ENCODE results near the gene MPZ. TPM values are rescaled to one million over a fixed set of nuclear protein-coding genes. Genes with fewer than 3 reads are reported as not detected.

MPZ gene
- total RNA-seq, 1 donor from 2014 or later: 3.8 TPM

- intact Hi-C loops (cut with micrococcal nuclease): loop anchor here (10.0 kb wide), 1 partner anchor 81 kb away; the partner anchor contains the start of genes APOA2 and TOMM40L
- ATAC-seq (peak; percentile 95), DNase-seq (peak; percentile 83)
Observed at GRCh38 chr1:161305867-161306519, 3.8 kb downstream of the MPZ start.

DNA sequence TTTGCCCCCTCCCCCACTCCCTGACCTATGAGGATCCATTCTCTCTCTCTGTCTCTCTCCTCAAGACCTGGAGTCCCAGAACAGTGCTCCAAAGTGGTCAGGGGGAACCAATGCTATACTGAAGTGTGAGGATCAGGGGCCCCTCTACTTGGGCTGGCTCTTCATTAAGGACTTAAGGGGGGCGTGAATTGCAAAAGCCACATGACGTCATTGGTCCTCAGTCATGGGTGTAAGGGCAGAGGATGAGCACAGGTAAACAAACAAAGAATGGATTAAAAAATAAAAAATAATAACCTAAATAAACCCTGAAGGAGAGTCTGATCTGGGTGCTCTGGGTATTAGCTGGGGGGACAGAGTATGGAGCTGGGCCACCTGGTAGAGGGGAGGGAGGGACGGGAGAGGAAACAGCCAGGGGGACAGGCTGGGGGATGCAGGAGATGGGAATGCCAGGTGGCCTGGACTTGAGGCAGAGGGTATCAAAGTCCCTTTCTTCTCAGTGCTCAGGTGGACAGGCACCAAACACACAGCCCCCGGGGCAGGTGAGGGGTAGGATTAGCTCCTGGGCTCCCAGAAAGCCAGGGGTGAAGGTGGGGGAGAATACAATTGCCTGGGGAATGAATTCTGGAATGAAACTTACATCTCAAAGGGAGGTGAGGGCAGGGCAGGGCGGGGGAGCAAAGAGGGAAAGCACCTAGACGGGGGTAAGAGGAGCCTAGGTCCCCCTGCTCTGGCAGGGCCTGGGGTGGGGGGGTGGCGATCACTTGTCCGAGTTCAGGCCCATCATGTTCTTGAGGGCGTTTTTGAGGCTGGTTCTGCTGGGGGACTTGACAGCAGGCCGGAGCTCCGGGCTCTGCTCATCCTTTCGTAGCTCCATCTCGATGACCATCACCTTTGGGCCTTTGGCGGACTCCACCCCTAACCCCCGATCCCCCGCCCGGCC is 4.6 kb downstream of the MPZ start:
- DNase-seq (no peak), ATAC-seq (no peak)
- intact Hi-C loops (cut with micrococcal nuclease): loop anchor here (10.0 kb wide), 1 partner anchor 80 kb away; the partner anchor contains the start of genes APOA2 and TOMM40L

GRCh38 chr1:161300478-161300877 is 9.3 kb downstream of the MPZ start:
- intact Hi-C loops (cut with micrococcal nuclease): loop anchor here (10.0 kb wide), 1 partner anchor 76 kb away; the partner anchor contains the start of genes APOA2 and TOMM40L
- DNase-seq: no peak
- no peak for ATAC-seq

- no peak for ATAC-seq
- intact Hi-C loops (cut with micrococcal nuclease): no loop called here
- no peak for DNase-seq
Observed at GRCh38 chr1:161299347-161299746, 10.4 kb downstream of the MPZ start.

DNA sequence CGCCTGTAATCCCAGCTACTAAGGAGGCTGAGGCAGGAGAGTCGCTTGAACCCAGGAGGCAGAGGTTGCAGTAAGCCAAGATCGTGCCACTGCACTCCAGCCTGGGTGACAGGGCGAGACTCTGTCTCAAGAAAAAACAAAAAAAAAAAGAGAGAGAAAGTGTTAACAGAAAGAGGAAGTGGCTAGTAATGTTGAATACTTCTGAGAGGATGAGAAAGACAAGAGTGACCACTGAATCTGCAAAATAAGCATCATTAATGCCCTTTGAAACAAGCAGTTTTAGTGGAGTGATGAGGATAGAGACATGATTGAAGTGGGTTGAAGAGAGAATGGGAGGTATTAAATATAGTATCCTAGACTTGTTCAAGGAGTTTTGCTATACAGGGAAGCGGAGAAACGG is 11.7 kb downstream of the MPZ start:
- intact Hi-C loops (cut with micrococcal nuclease): no loop called here
- DNase-seq (no peak), ATAC-seq (no peak)

DNA sequence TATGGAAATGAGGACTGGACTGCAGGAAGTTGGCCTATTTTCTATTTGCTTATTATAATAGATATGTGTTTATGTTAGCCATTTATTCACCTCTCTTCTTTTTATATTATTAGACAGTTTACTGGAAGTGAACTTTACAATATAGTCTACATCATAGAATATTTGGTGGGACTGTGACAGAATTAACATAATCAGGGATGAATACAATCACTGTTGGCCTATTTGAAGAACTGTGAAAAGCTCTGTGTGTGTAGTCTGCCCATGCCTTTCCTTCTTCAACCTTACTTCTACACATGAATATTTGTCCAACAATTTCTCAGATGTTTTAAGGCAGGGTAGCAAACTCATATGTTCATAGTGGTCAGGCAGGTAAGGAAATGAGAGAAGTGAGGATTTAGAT is 12.4 kb downstream of the MPZ start:
- DNase-seq (no peak), ATAC-seq (no peak)
- intact Hi-C loops (cut with micrococcal nuclease): no loop called here

DNA sequence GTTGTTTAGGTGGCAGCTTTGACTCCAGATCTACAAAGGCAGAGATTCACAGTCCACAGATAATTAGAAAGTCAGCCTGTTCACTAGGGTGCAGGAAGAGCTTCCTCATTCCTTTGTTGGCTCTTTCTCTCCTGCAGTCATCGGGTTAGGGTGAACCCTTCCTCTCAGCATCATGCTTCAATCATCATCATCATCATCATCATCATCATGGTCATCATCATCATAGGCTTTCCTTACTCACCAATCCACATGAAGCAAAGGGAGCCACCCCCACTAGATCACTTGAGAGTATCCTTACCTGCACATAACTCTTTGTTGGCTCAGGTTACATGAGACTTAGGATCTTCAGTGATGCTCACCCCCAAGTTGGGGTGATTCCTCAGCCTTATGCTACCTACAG is 19.0 kb downstream of the MPZ start:
- intact Hi-C loops (cut with micrococcal nuclease): no loop called here
- DNase-seq (no peak), ATAC-seq (no peak)

GRCh38 chr1:161287482-161288054 is 22.2 kb downstream of the MPZ start:
- intact Hi-C loops (cut with micrococcal nuclease): no loop called here
- ATAC-seq: no peak
- DNase-seq: no peak

GRCh38 chr1:161285521-161285920 is 24.2 kb downstream of the MPZ start:
- ATAC-seq (no peak), DNase-seq (no peak)
- intact Hi-C loops (cut with micrococcal nuclease): no loop called here

DNA sequence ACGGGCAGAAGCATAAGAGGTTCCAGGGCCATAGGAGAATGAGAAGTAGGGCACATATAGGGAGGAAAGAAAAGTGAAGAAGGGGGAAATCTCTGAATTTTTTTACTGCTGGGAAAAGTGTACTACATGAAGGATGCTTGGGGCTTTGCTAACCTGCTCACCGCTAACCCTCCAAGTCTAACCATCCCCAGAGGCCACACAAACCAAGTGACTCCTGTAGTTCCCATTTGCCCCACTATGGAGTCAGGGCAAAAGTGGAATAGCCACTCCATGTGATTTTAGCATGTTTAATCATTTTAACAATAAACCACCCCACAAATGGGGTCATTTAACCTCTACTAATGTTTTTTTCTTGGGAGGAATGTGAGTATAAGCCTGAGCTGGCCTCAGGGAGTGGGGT is 24.7 kb downstream of the MPZ start:
- intact Hi-C loops (cut with micrococcal nuclease): no loop called here
- DNase-seq: no peak
- ATAC-seq: no peak

DNA sequence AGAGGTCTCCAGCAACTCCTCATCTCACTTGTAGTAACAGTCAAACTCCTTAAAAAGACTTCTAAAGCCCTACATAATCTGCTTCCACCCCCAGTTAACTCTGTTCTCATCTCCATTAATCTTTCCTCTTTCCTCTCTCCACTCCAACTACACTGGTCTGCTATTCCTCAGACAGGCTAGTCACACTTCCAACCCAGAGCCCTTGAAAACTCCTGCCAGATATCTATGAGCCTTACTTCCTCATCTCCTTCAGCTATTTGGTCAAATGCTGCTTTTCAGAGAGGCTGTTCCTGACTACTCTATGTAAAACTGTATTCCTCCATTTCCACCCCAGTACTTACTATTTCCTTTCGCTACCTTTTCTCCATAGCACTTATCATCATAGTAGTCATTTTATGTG is 26.8 kb downstream of the MPZ start:
- intact Hi-C loops (cut with micrococcal nuclease): no loop called here
- DNase-seq (no peak), ATAC-seq (no peak)

GRCh38 chr1:161274874-161275273 is 34.9 kb downstream of the MPZ start:
- intact Hi-C loops (cut with micrococcal nuclease): no loop called here
- ATAC-seq (no peak), DNase-seq (no peak)

DNA sequence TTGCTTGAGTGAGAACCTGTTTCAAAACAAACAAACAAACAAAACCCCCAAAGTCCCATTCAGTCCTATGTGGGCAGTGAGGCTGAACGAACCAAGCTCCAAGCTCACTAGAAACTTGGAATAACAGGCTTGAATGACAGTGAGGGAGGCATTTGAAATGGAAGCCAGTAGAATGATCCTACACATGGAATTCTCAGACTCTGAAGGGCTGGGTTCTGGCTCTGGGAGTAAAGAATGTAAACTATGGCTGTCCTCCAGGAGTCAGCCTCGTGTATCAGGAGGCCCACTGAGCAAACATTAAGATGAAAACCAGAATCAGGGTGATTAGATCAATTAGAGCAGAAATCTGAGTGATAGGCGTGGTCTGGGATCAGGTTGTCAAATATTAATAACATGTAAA is 36.4 kb downstream of the MPZ start:
- intact Hi-C loops (cut with micrococcal nuclease): no loop called here
- DNase-seq (no peak), ATAC-seq (no peak)

DNA sequence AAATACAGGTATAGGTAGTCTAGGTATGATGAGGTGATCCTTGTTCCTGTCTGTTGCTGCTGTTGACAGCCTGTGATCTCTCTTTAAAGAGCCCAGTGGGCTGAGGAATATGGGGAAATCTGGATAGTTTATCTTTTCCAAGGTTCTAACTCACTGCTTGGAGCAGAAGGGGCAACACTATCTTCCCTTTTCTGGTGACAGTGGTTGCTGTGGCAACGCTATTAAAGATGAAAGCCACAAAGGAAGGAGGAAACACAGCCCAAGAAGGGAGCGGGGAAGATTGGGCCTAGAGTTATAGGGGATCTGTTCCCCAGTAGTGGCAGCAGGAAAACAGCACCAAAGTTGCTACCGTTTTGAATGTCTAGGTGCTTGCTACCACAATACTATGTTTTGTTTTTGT is 42.4 kb downstream of the MPZ start:
- ATAC-seq (peak; percentile 31), DNase-seq (no peak)
- intact Hi-C loops (cut with micrococcal nuclease): no loop called here

GRCh38 chr1:161266836-161267235 is 42.9 kb downstream of the MPZ start:
- intact Hi-C loops (cut with micrococcal nuclease): no loop called here

GRCh38 chr1:161266202-161266601 is 43.6 kb downstream of the MPZ start:
- ATAC-seq (no peak), DNase-seq (no peak)
- intact Hi-C loops (cut with micrococcal nuclease): no loop called here

More at GRCh38 chr1:161266836-161267235, 42.9 kb downstream of the MPZ start:
- ATAC-seq: no peak
- DNase-seq: no peak

GRCh38 chr1:161265305-161265704 is 44.5 kb downstream of the MPZ start:
- no peak for DNase-seq
- intact Hi-C loops (cut with micrococcal nuclease): no loop called here
- ATAC-seq: no peak

DNA sequence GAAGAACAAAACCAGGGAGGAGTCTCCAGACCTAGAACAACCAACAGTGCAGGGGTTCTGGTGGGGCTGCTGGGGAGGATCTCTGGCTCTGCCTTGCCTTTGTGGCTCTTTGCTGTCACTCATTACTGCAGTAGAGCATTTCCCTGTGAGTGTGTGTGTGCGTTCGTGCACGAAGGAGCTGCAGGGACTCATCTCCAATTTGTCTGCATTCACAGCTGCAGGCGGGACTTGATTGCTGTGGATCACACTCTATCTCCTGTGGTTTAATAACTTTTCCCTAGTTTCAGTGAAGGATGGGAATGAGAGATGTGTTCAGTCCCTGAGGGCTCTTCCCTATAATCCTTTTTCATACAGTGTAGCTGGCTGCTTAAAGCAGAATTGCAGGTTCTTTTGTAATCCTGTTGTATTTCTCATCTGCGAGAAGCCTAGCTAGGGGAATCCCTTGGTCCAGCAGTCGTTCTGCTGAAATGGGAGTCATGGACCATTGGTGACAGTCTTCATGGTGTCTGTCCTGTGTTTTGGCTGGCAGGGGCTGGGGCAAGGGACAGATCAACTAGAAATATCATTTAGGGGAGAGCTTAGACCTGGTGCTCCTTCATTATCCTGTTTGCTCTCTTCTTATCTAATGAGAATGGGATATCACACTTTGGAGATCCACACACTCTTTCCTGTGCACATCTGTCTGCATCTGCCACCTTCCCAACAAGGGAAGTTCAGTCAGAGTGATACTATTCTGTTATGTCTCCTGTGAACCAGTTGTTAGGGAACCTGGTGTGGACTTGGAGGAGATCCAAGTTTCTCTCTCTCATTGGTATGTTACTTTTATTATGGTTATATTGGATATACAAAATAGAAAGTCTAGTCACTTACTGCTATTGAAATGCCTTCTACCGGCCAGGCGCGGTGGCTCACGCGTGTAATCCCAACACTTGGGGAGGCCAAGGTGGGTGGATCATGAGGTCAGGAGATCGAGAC is 48.2 kb downstream of the MPZ start:
- intact Hi-C loops (cut with micrococcal nuclease): no loop called here
- DNase-seq (no peak), ATAC-seq (no peak)
